K562 (cell line): Measurements from ENCODE around the gene ADAM22. TPM values are rescaled to one million over a fixed set of nuclear protein-coding genes. Genes with fewer than 3 reads are reported as not detected.

Source experiments
- ATAC-seq: fragments of 200-7000 bp; cut with Tn5 transposase; 3 replicates; pipeline ENCODE4 v1.9.1; 2020; ENCODE audit warnings: moderate library complexity
- BruUV-seq: library from RNA; stranded (reverse); fragments of 400-500 nt; replicated peaks from 2 replicates; lab custom pipeline; 2021; lab: Mats Ljungman, UMichigan
- CTCF ChIA-PET: fragments of 300-600 bp; formaldehyde crosslinking; extraction: SDS; loops from one replicate; lab custom pipeline; 2021; ENCODE audit warnings: low intra/inter-chr PET ratio; lab: Yijun Ruan, JAX
- POLR2A ChIA-PET: fragments of 300-600, 350-650 bp; sonication (Branson Sonifier 250); formaldehyde crosslinking; extraction: SDS; loops from one replicate; lab custom pipeline; 2021; ENCODE audit warnings: antibody characterized with exemption, inconsistent platforms; lab: Yijun Ruan, JAX
- DNase-seq, 4 experiments: peaks; one replicate each; pipeline versions ENCODE4 v3.0.0 to v3.0.0-alpha.2; 2011 to 2018; ENCODE audit warnings: low spot score in 3 of 4, mixed read lengths in 3 of 4; ENCODE audit errors: extremely low read depth in 1 of 4
- FAIRE-seq: peaks from 2 replicates; lab custom pipeline; 2011; peaks lifted over from hg19 to GRCh38; lab: Jason Lieb, UNC
- H2AFZ ChIP-seq: 2 replicates; pipeline ENCODE4 v1.6.0; 2011; ENCODE audit warnings: low read depth, low read length, control low read depth, inconsistent platforms
- H3K27ac ChIP-seq: fragments of 200-600 bp; 3 replicates; pipeline ENCODE4 v1.8.0; 2011; ENCODE audit warnings: low read depth, mild to moderate bottlenecking, control low read depth, inconsistent platforms, low read length, moderate library complexity, mixed read lengths; ENCODE audit errors: extremely low read depth
- H3K27me3 ChIP-seq, 2 experiments: fragments of 300-600 bp in 1 of 2; 2 replicates in 1 of 2; 3 replicates in 1 of 2; pipeline versions ENCODE4 v1.6.0 to v1.8.0; 2011; ENCODE audit warnings: inconsistent platforms in 2 of 2, low read length in 2 of 2, mild to moderate bottlenecking in 1 of 2, mixed read lengths in 1 of 2, moderate library complexity in 1 of 2; ENCODE audit not compliant: control insufficient read depth in 2 of 2, insufficient read depth in 2 of 2
- H3K36me3 ChIP-seq: fragments of 300-600 bp; 3 replicates; pipeline ENCODE4 v1.8.0; 2011; ENCODE audit warnings: mild to moderate bottlenecking, low read length, inconsistent platforms; ENCODE audit not compliant: control insufficient read depth, insufficient read depth
- H3K4me1 ChIP-seq, 2 experiments: fragments of 200-600 bp in 1 of 2; replicated peaks in 1 of 2; 2 replicates in 1 of 2; 3 replicates in 1 of 2; pipeline versions ENCODE4 v1.5.1 to v1.8.0; 2011; ENCODE audit warnings: inconsistent platforms in 2 of 2, low read length in 2 of 2, mild to moderate bottlenecking in 1 of 2, mixed read lengths in 1 of 2, moderate library complexity in 1 of 2; ENCODE audit not compliant: control insufficient read depth in 2 of 2, insufficient read depth in 2 of 2
- H3K4me2 ChIP-seq: 2 replicates; pipeline ENCODE4 v1.6.1; 2011; ENCODE audit warnings: low read length, control low read depth, inconsistent platforms, mixed read lengths; ENCODE audit not compliant: insufficient read depth
- H3K4me3 ChIP-seq: fragments of 200-600 bp; sonication (generic), shearing (Covaris generic); 2 replicates; pipeline ENCODE4 v1.5.1; 2016; ENCODE audit warnings: control low read depth, inconsistent platforms
- H3K79me2 ChIP-seq: fragments of 200-600 bp; 3 replicates; pipeline ENCODE4 v1.8.0; 2011; ENCODE audit warnings: low read length, inconsistent platforms; ENCODE audit not compliant: control insufficient read depth, insufficient read depth
- H3K9ac ChIP-seq, 2 experiments: 2 replicates each; pipeline versions ENCODE4 v1.6.0 to v1.6.1; 2011; ENCODE audit warnings: low read depth in 2 of 2, low read length in 2 of 2, control low read depth in 1 of 2, inconsistent platforms in 1 of 2, mild to moderate bottlenecking in 1 of 2, mixed read lengths in 1 of 2; ENCODE audit not compliant: insufficient read depth in 1 of 2
- H3K9me1 ChIP-seq: one replicate; pipeline ENCODE4 v1.6.0; 2011; ENCODE audit warnings: inconsistent platforms, mild to moderate bottlenecking, low read length, moderate library complexity; ENCODE audit not compliant: control insufficient read depth, insufficient read depth
- H3K9me3 ChIP-seq: replicated peaks from 2 replicates; pipeline ENCODE4 v1.5.1; 2011; ENCODE audit warnings: low read depth, low read length, inconsistent platforms; ENCODE audit not compliant: control insufficient read depth, insufficient read depth
- H4K20me1 ChIP-seq: replicated peaks from 2 replicates; pipeline ENCODE4 v1.6.1; 2011; ENCODE audit warnings: low read length, inconsistent platforms, mixed read lengths; ENCODE audit not compliant: control insufficient read depth, insufficient read depth
- BCL6 ChIP-seq: fragments of 250-450 bp; sonication (Bioruptor Pico); IDR thresholded peaks from 2 replicates; pipeline ENCODE4 v1.4.0; 2020
- CBX5 ChIP-seq: IDR thresholded peaks from 2 replicates; pipeline ENCODE4 v1.6.1; 2014; ENCODE audit warnings: low read depth, borderline replicate concordance
- EP300 ChIP-seq: IDR thresholded peaks from 2 replicates; pipeline ENCODE4 v1.6.1; 2012; ENCODE audit warnings: low read length, improper control_type of control experiment
- ERF ChIP-seq: fragments of 450-650 bp; formaldehyde crosslinking; IDR thresholded peaks from 2 replicates; pipeline ENCODE4 v1.4.0; 2020; ENCODE audit warnings: mild to moderate bottlenecking, mixed read lengths
- GTF3C2 ChIP-seq: IDR thresholded peaks from 3 replicates; pipeline ENCODE4 v1.6.1; 2011; ENCODE audit warnings: borderline replicate concordance, mild to moderate bottlenecking, moderate library complexity; ENCODE audit not compliant: insufficient read length; ENCODE audit errors: extremely low read depth
- KDM4B ChIP-seq, 2 experiments: fragments of 450-650 bp in 1 of 2; sonication (generic) in 1 of 2; IDR thresholded peaks; 2 replicates each; pipeline ENCODE4 v1.6.1; 2016 to 2017; ENCODE audit warnings: borderline replicate concordance in 2 of 2, antibody characterized with exemption in 1 of 2, low read depth in 1 of 2, mild to moderate bottlenecking in 1 of 2
- LCOR ChIP-seq: sonication (generic); formaldehyde crosslinking; IDR thresholded peaks from 2 replicates; pipeline ENCODE4 v1.8.0; 2022; ENCODE audit warnings: mild to moderate bottlenecking, missing genetic modification reagents
- MBD2 ChIP-seq: sonication (generic); IDR thresholded peaks from 2 replicates; pipeline ENCODE4 v1.6.1; 2016; ENCODE audit warnings: low read depth, borderline replicate concordance
- MXD1 ChIP-seq: fragments of 250-450 bp; sonication (Bioruptor Pico); IDR thresholded peaks from 2 replicates; pipeline ENCODE4 v1.8.0; 2021; ENCODE audit warnings: borderline replicate concordance, mild to moderate bottlenecking, moderate library complexity; ENCODE audit not compliant: poor library complexity, severe bottlenecking
- TAF1 ChIP-seq: IDR thresholded peaks from 2 replicates; pipeline ENCODE4 v1.6.1; 2011; ENCODE audit warnings: mild to moderate bottlenecking, low read length, moderate library complexity; ENCODE audit not compliant: insufficient read depth, control insufficient read depth, severe bottlenecking; ENCODE audit errors: extremely low read depth
- WGBS: fragments of 100-300 bp; shearing (Covaris generic); methylation state at CpG from one replicate; pipeline ENCODE4 v1.1.6; 2016; ENCODE audit warnings: low coverage, mixed read lengths; ENCODE audit not compliant: insufficient coverage; ENCODE audit errors: missing lambda C conversion rate; 5-methylcytosine and 5-hydroxymethylcytosine counted together
- in situ Hi-C: fragments of 300-500 bp; cut with MboI; formaldehyde crosslinking; loops from 4 replicates; pipeline ENCODE4 v1.15.0; 2018; ENCODE audit warnings: inconsistent platforms, mixed read lengths
- intact Hi-C: fragments of 100-400 bp; cut with micrococcal nuclease; formaldehyde crosslinking; loops from 2 replicates; pipeline ENCODE4 v1.14.2; 2022
- polyA plus RNA-seq, 8 experiments: library from polyadenylated mRNA; depleted of rRNA in 4 of 8; stranded (reverse) in 5 of 8; unstranded in 3 of 8; fragments of >200 nt; fragmentation: Nextera tagmentation in 2 of 8; fragmentation: Illumina TruSeq in 1 of 8; extraction: Ambion mirVana in 2 of 8; extraction: Trizol in 1 of 8; gene quantifications; 2 replicates each; pipeline versions ENCODE4 v1.2.1 to v1.2.3, GENCODE V29; 2011 to 2014; ENCODE audit warnings: inconsistent platforms in 1 of 8, missing spikeins in 1 of 8
- total RNA-seq, 7 experiments: library from RNA; depleted of rRNA in 6 of 7; stranded (reverse); fragments of >200 nt in 6 of 7; fragmentation: Illumina TruSeq in 2 of 7; extraction: Trizol in 2 of 7; gene quantifications; 2 replicates each; pipeline versions ENCODE4 v1.2.1 to v1.2.3, GENCODE V29; 2011 to 2021; ENCODE audit warnings: low replicate concordance in 1 of 7

The ADAM22 gene
- total and polyA plus RNA-seq, 9 of the 15 experiments (the other 6 are each of a cell fraction or from before 2014, with no cell fraction given): 0.01 to 0.58 (median 0.18) TPM

- ATAC-seq (no peak), DNase-seq (no peak), FAIRE-seq (no peak)
- no peaks in the 10 kb centered on the region for H3K27me3 ChIP-seq
- no peak overlapping the region for H3K9ac ChIP-seq
- intact Hi-C loops (no loop called here), in situ Hi-C loops (no loop called here)
- WGBS: 0% methylated on average over 3 of the region's 3 CpGs
- ChIA-PET POLR2A (no interaction called here), CTCF (no interaction called here)
- no peaks in the 10 kb centered on the region for H4K20me1 ChIP-seq
- no peaks in the 10 kb centered on the region for H3K9me3 ChIP-seq
- H2AFZ ChIP-seq: no peak overlapping the region
- H3K36me3 ChIP-seq: no peaks in the 10 kb centered on the region
- no peaks in the 10 kb centered on the region for H3K79me2 ChIP-seq
- BruUV-seq: no TSS peak
- no peaks in the 10 kb centered on the region for H3K9me1 ChIP-seq
- no peak overlapping the region for H3K4me2 ChIP-seq
- H3K27ac ChIP-seq: no peak overlapping the region
- TF ChIP-seq MXD1 (CRISPR knock-in tag): no peak
- no peak for TF ChIP-seq EP300
- no peak for TF ChIP-seq KDM4B (IDR thresholded peaks at IDR 0.05; ENCODE audit: borderline replicate concordance in 2 of 2, low read depth in 1 of 2)
- TF ChIP-seq TAF1: no peak
- no peak for TF ChIP-seq MBD2
- no peak for TF ChIP-seq BCL6 (CRISPR knock-in tag)
- no peak for TF ChIP-seq LCOR (CRISPR knock-in tag)
- TF ChIP-seq CBX5: no peak
- no peak for TF ChIP-seq GTF3C2
- TF ChIP-seq ERF (CRISPR knock-in tag): no peak
- H3K4me3 ChIP-seq: no peak overlapping the region
- H3K4me1 ChIP-seq: no peaks in the 10 kb centered on the region
Observed at GRCh38 chr7:88071994-88072714, 138.1 kb downstream of the ADAM22 start.
